Stimulated activated CD4-positive, alpha-beta T cell treated with anti-CD3 and anti-CD28 coated beads, Interleukin-12 subunit alpha, Interleukin-12 subunit beta, amount 100 ng/mL, for 24 hours (primary cell): Measurements from ENCODE around the gene GAP43.
"Not testable (repeated sequence)": the region's sequence is repeated elsewhere in the genome, so short reads cannot be mapped to it uniquely, and the experiment has no call there.

Source experiments
- DNase-seq, 2 experiments: peaks; one replicate each; pipeline ENCODE4 v3.0.0-alpha.2; 2020; ENCODE audit warnings: low read depth in 2 of 2

GAP43 gene

GRCh38 chr3:115698851-115699591 is 75.7 kb downstream of the GAP43 start:
- no peak for DNase-seq

DNA sequence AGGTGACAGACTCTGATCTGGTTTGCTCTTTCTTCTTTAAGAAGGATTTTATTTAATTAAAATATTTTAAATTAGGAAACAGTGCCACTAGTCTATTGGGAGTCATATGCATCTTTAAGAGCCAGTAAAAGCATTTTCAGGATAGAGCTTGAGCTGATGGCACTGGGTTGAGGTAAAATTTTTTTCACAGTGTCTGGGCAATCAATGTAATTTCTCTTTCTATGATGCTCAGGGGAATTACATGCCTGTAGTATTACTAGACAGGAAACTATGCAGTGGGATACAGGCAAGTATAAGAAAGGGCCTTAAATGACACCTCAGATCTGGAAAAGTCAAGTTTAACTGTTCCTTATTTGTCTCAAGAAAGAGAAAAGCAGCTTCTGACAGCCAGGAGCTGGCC is 76.4 kb downstream of the GAP43 start:
- DNase-seq = no peak

DNA sequence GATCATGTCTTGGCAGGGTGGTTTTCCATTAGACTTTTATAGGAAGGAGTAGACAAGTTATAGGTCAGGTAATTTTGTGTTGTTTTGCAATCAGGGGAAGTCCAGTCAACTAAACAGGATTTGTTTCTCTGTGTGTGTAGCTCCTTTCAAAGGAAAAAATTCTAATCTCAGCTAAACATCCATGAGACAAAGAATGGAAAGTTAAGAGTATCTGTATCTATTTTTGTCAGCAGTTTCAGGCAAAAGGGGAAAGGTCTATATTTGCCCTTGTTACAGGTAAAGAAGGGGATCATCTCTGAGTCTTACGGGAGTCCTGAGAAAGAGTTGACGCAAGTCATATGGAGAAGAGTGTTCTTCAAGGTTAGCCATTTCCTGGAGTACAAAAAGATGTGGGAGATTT is 79.3 kb downstream of the GAP43 start:
- DNase-seq = no peak

DNA sequence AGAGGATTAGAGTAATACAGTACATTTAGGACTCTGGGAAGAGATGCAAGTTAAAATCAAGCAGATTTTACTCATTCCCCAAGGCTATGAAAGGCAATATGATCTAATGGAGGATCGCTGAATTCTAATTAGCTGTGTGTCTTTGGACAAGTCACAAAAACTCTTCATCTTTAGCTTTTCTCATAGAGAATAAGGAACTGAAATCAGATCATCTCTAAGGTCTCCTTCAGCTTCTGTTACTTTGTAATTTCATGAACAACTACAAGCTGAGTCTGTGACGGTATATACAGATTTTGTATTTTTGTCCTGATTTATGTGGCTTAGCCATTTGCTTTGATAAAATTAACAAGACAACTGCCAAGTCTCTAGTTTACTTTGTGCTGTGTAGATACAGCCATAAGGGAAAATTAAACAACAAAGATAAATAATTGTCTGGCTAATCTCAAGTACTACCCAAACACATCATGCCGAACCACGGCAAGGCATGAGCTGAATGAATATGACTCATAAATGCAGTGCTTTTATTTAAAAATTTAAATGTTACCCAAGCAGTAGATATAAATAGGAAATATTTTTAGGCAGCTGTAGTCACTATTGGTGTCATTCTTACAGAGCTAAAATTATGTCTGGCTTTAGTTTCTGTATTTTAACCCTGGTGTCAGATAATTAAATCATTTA is 81.5 kb downstream of the GAP43 start:
- DNase-seq = no peak

GRCh38 chr3:115706311-115706829 is 83.1 kb downstream of the GAP43 start:
- no peak for DNase-seq

DNA sequence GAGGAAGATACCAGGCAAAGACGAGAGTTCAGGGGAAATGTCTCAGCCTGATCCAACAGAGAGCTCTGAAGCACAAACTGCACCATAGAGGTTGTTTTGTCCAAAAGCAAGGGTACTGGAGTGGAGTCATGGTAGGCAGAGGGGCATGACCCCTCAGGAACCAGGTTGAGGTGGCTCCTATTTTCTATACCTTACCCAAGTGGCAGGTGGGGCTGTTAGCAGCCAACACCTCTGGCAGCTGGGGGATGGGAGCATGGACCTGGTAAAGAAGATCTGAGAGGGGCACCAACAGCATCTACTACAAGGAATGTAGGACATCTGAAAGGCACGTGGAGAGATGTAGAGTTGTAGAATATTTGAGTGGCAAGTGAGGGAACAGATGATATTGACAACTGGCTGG is 85.2 kb downstream of the GAP43 start:
- DNase-seq = no peak

DNA sequence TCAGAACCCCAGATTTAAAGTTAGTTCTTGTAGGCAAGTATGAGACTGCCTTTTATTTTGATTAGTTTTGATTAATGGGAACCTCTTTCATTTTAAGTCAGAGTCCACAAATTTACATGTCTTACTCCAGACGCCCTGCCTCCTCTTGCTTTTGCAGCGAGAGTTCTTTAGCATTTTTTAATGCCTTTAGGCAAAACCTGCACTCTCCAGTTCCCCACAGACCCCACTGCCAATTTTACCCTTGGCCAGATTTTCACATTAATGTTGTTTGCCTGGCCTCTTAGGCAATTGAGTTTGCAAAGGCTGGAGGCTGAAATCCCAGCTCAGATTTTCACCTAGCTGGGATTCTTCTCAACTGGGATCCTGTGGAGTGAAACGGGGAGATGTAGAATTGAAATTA is 85.8 kb downstream of the GAP43 start:
- no peak for DNase-seq

DNA sequence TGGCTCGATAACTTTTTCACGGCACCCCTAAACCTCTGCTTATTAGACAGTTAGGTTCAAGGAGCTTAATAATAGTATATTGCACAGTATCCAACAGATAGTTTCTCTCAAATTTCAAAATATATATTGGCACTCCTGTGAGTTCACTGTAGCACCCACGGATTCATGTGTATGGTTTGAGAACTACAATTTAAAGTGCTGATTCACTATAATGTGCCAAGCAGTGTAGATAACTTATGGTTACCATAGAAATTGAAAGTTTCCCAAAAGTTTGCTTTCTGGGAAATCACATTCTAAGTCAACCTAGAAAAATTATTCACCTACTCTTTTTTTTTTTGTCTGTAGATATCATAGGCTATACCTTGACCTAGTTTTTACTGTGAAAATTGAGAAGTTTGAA is 86.6 kb downstream of the GAP43 start:
- DNase-seq = no peak

DNA sequence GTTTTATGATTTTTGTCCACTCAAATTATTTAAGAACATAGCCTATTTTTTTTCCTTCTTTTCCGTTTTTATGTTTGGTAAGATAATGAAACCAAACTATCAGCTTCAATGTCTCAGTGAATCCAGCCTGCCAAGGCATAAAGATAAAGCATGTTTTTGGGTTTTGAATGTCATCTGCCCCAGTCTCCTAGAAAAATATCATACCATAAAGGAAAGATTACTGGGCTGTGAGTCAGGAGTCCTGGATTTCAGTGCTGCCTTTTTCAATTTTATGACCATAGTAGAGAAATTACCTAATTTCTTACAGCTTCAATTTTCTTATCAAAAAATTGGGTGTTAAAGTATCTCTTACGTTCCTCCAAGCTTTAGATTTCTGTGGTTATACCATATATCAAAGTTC is 87.5 kb downstream of the GAP43 start:
- no peak for DNase-seq

- DNase-seq = no peak
Measured at GRCh38 chr3:115712871-115713270, 89.6 kb downstream of the GAP43 start.

GRCh38 chr3:115713284-115713683 is 90.0 kb downstream of the GAP43 start:
- no peak for DNase-seq

GRCh38 chr3:115715241-115715745 is 92.0 kb downstream of the GAP43 start:
- no peak for DNase-seq

DNA sequence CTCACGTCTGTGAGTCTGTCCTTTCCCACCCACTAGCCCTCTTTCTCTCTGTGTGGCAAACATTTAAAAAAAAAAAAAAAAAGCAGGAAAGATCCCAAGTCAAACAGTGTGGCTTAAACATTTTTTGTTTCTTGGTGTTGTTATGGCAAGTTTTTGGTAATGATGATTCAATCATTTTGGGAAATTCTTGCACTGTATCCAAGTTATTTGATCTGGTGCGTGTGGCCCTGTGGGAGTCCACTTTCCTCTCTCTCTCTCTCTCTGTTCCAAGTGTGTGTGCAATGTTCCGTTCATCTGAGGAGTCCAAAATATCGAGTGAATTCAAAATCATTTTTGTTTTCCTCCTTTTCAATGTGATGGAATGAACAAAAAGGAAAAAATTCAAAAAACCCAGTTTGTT is 97.7 kb downstream of the GAP43 start:
- no peak for DNase-seq

- DNase-seq = no peak
Measured at GRCh38 chr3:115725800-115726199, 102.5 kb downstream of the GAP43 start.

DNA sequence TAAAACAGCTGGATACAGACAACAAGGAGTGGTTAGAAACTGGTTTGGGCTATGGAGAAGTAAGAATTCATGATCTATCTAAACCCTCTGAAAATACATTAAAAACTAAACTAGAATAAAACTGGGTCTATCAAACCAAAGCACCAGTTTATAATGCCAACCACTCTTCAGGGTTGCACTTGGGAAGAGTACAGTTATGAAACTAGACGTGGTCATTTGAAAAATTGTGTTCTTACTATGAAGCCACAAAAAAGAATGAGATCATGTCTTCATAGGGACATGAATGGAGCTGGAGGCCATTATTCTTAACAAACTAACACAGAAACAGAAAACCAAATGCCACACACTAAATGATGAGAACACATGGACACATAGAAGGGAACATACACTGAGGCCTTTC is 103.8 kb downstream of the GAP43 start:
- no peak for DNase-seq

- DNase-seq = no peak
Measured at GRCh38 chr3:115728013-115728412, 104.7 kb downstream of the GAP43 start.

DNA sequence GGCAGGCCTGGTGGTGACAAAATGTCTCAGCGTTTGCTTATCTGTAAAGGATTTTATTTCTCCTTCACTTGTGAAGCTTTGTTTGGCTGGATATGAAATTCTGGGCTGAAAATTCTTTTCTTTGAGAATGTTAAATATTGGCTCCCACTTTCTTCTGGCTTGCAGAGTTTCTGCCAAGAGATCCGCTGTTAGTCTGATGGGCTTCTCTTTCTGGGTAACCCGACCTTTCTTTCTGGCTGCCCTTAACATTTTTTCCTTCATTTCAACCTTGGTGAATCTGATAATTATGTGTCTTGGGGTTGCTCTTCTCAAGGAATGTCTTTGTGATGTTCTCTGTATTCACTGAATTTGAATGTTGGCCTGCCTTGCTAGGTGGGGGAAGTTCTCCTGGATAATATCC is 113.0 kb downstream of the GAP43 start:
- DNase-seq = not testable (repeated sequence)

DNA sequence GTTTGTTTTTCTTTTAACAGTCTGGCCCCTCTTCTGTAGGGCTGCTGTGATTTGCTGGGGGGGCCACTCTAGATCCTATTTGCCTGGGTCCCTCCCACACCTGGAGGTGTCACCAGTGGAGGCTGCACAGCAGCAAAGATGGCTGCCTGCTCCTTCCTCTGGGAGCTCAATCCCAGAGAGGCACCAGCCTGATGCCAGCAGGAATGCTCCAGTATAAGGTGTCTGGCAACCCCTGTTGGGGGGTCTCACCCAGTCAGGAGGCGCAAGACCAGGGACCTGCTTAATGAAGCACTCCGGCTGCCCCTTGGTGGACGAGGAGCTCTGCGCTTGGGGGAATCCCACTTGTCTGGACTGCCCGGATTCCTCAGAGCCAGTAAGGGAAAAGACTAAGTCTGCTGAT is 118.3 kb downstream of the GAP43 start:
- no peak for DNase-seq

DNA sequence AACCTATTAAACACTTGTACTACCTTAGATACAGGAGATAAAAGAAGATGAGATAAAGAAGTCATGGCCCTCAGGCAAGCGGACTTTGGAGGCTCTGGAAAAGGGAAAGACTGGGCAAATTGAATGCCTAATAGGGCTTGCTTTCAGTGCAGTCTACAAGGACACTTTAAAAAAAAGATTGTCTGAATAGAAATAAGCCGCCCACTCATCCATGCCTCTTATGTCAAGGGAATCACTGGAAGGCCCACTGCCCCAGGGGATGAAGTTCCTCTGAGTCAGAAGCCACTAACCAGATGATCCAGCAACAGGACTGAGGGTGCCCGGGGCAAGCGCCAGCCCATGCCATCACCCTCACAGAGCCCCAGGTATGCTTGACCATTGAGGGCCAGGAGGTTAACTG is 121.2 kb downstream of the GAP43 start:
- not testable (repeated sequence) for DNase-seq

DNA sequence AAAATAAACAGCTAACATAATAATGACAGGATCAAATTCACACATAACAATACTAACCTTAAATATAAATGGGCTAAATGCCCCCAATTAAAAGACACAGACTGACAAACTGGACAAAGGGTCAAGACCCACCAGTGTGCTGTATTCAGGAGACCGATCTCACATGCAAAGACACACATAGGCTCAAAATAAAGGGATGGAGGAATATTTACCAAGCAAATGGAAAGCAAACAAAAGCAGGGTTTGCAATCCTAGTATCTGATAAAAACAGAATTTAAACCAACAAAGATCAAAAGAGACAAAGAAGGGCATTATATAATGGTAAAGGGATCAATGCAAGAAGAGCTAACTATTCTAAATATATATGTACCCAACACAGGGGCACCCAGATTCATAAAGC is 129.7 kb downstream of the GAP43 start:
- not testable (repeated sequence) for DNase-seq

GRCh38 chr3:115758076-115758763 is 134.9 kb downstream of the GAP43 start:
- no peak for DNase-seq

GRCh38 chr3:115760716-115761115 is 137.4 kb downstream of the GAP43 start:
- no peak for DNase-seq

DNA sequence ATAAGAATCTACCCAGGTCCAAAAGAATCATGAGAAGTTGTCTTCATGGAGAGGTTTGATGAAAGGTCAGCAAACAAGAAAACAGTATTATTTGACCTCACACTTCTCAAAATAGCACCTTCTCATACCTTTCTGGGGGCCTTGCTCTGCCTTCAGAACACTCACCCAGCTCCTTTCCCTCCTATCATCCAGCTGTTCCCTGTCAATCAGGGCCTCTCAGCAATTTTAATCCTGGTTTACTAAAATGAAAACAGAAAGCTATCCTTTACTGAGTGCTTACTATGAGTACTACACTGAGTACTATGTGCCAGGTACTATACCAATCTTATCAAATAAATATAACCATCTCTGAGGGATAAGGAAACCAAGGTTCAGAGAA is 138.6 kb downstream of the GAP43 start:
- no peak for DNase-seq
